Measurements from ENCODE around the gene LINC00237. TPM values are rescaled to one million over a fixed set of nuclear protein-coding genes. Genes with fewer than 3 reads are reported as not detected.

LINC00237 gene
- total and polyA plus RNA-seq, 9 of the 15 experiments (the other 6 are each of a cell fraction or from before 2014, with no cell fraction given), result not detected

GRCh38 chr20:21052241-21052640 is 53.9 kb downstream of the LINC00237 start:
- Histone ChIP-seq H3K36me3 (ENCODE audit: control insufficient read depth, insufficient read depth, low read length) (no peaks in the 10 kb centered on the region), H3K79me2 (ENCODE audit: control insufficient read depth, insufficient read depth, low read length) (no peaks in the 10 kb centered on the region), H3K27me3 (ENCODE audit: control insufficient read depth in 2 of 2, insufficient read depth in 2 of 2, low read length in 2 of 2) (0 out of 5 replicates have a peak, but pooled peaks cover 0 to 3% of the 10 kb centered on the region in 2 experiments), H3K9me3 (replicated peaks; ENCODE audit: control insufficient read depth, insufficient read depth, low read depth, low read length) (no peaks in the 10 kb centered on the region), H3K9ac (ENCODE audit: insufficient read depth in 1 of 2, low read depth in 2 of 2, low read length in 2 of 2) (no peak overlapping the region), H3K27ac (ENCODE audit: extremely low read depth, low read depth, low read length) (no peak overlapping the region), H3K4me1 (replicated peaks in 1 of 2; ENCODE audit: control insufficient read depth in 2 of 2, insufficient read depth in 2 of 2, low read length in 2 of 2) (no peaks in the 10 kb centered on the region), H3K9me1 (ENCODE audit: control insufficient read depth, insufficient read depth, low read length) (no peaks in the 10 kb centered on the region), H3K4me3 (no peak overlapping the region), H2AFZ (ENCODE audit: low read depth, low read length) (no peak overlapping the region), H3K4me2 (ENCODE audit: insufficient read depth, low read length) (no peak overlapping the region), H4K20me1 (replicated peaks; ENCODE audit: control insufficient read depth, insufficient read depth, low read length) (no peaks in the 10 kb centered on the region)
- no peak for DNase-seq (ENCODE audit: extremely low read depth in 1 of 4, low spot score in 3 of 4)
- no TSS peak for BruUV-seq (replicated peaks)
- 0% methylated on average over 2 of the region's 5 CpGs for WGBS (ENCODE audit: insufficient coverage, low coverage, missing lambda C conversion rate)
- CTCF ChIA-PET (ENCODE audit: low intra/inter-chr PET ratio), result no interaction called here
- intact Hi-C loops (cut with micrococcal nuclease), result loop anchor here (10.0 kb wide), 1 partner anchor 183 kb away; no protein-coding TSS in a partner anchor
- no peak for ATAC-seq
- no peak for FAIRE-seq
- POLR2A ChIA-PET, result no interaction called here
- in situ Hi-C loops (cut with MboI), result loop anchor here (10.0 kb wide), 1 partner anchor 453 kb away; no protein-coding TSS in a partner anchor
- no peak for TF ChIP-seq U2AF1 (optimal IDR thresholded peaks at IDR 0.05; ENCODE audit: low read depth, low read length)
- no peak for TF ChIP-seq SRSF7 (optimal IDR thresholded peaks at IDR 0.05; ENCODE audit: low read depth, low read length)
- no peak for TF ChIP-seq PHF21A (IDR thresholded peaks at IDR 0.05; ENCODE audit: borderline replicate concordance, low read depth)
- no peak for TF ChIP-seq TAF7 (tag; IDR thresholded peaks at IDR 0.05)
- TF ChIP-seq OTX1 (CRISPR knock-in tag; IDR thresholded peaks at IDR 0.05), result no peak
- no peak for TF ChIP-seq SRSF9 (IDR thresholded peaks at IDR 0.05; ENCODE audit: borderline replicate concordance, low read depth, low read length)
- TF ChIP-seq CGGBP1 (CRISPR knock-in tag; IDR thresholded peaks at IDR 0.05), result no peak
- no peak for TF ChIP-seq TSC22D4 (tag; IDR thresholded peaks at IDR 0.05)
- TF ChIP-seq, protein P1, sequence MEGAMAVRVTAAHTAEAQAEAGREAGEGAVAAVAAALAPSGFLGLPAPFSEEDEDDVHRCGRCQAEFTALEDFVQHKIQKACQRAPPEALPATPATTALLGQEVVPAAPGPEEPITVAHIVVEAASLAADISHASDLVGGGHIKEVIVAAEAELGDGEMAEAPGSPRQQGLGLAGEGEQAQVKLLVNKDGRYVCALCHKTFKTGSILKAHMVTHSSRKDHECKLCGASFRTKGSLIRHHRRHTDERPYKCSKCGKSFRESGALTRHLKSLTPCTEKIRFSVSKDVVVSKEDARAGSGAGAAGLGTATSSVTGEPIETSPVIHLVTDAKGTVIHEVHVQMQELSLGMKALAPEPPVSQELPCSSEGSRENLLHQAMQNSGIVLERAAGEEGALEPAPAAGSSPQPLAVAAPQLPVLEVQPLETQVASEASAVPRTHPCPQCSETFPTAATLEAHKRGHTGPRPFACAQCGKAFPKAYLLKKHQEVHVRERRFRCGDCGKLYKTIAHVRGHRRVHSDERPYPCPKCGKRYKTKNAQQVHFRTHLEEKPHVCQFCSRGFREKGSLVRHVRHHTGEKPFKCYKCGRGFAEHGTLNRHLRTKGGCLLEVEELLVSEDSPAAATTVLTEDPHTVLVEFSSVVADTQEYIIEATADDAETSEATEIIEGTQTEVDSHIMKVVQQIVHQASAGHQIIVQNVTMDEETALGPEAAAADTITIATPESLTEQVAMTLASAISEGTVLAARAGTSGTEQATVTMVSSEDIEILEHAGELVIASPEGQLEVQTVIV (CRISPR knock-in tag; IDR thresholded peaks at IDR 0.05; ENCODE audit: borderline replicate concordance), result no peak
- TF ChIP-seq SMARCE1 (IDR thresholded peaks at IDR 0.05), result no peak
- TF ChIP-seq ZSCAN32 (CRISPR knock-in tag; IDR thresholded peaks at IDR 0.05), result no peak
- TF ChIP-seq BCL6 (CRISPR knock-in tag; IDR thresholded peaks at IDR 0.05), result no peak
- no peak for TF ChIP-seq ZMIZ1 (IDR thresholded peaks at IDR 0.05; ENCODE audit: low read depth in 2 of 2, low read length in 2 of 2)
